HG03066 (cell line): ENCODE measurements around the gene SCN2B.

Experiments
- ATAC-seq: cut with Tn5 transposase; IDR thresholded peaks from one replicate; pipeline ENCODE4 v1.9.1; 2021; ENCODE audit warnings: low read depth; ENCODE audit not compliant: unreplicated experiment

The SCN2B gene

GRCh38 chr11:118155776-118156530, 20.5 kb downstream of the SCN2B start:
- ATAC-seq: no peak

GRCh38 chr11:118154641-118155040, 21.8 kb downstream of the SCN2B start:
- no peak for ATAC-seq

GRCh38 chr11:118153976-118154375, 22.5 kb downstream of the SCN2B start:
- no peak for ATAC-seq

GRCh38 chr11:118153516-118153915, 22.9 kb downstream of the SCN2B start:
- ATAC-seq: no peak

GRCh38 chr11:118152552-118153471, 23.6 kb downstream of the SCN2B start, which contains the start of gene SCN4B:
Gene SCN4B, minus strand, starts transcription at chr11:118152823. Its CDS starts 150 bp downstream, at chr11:118152673.
- no peak for ATAC-seq

GRCh38 chr11:118152020-118152551, 24.4 kb downstream of the SCN2B start:
- no peak for ATAC-seq

GRCh38 chr11:118151431-118151830, 25.0 kb downstream of the SCN2B start:
- ATAC-seq: no peak

GRCh38 chr11:118149493-118149892, 26.9 kb downstream of the SCN2B start:
- no peak for ATAC-seq

- ATAC-seq: no peak
These were observed 27.6 kb downstream of the SCN2B start for GRCh38 chr11:118148856-118149255.

GRCh38 chr11:118148240-118148639, 28.2 kb downstream of the SCN2B start:
- no peak for ATAC-seq

- no peak for ATAC-seq
These were observed 28.9 kb downstream of the SCN2B start for GRCh38 chr11:118147502-118147901.

GRCh38 chr11:118146554-118146953, 29.9 kb downstream of the SCN2B start:
- no peak for ATAC-seq

GRCh38 chr11:118145285-118146227, 30.9 kb downstream of the SCN2B start:
- peak; percentile 78 for ATAC-seq

- no peak for ATAC-seq
These were observed 31.9 kb downstream of the SCN2B start for GRCh38 chr11:118144301-118145268.

- no peak for ATAC-seq
These were observed 32.7 kb downstream of the SCN2B start for GRCh38 chr11:118143661-118144185.

GRCh38 chr11:118142809-118143208, 33.6 kb downstream of the SCN2B start:
- no peak for ATAC-seq

- no peak for ATAC-seq
These were observed 34.4 kb downstream of the SCN2B start for GRCh38 chr11:118142081-118142480.

GRCh38 chr11:118139578-118139977, 36.9 kb downstream of the SCN2B start:
- no peak for ATAC-seq
